Ishikawa (cell line): ENCODE data around the gene CCDC183.

ENCODE experiments used
- CEBPB ChIP-seq: IDR thresholded peaks from 2 replicates; pipeline ENCODE4 v1.6.1; 2012
- CREB1 ChIP-seq: IDR thresholded peaks from 2 replicates; pipeline ENCODE4 v1.6.1; 2012; ENCODE audit warnings: low read depth
- EGR1 ChIP-seq: IDR thresholded peaks from 2 replicates; pipeline ENCODE4 v1.6.1; 2012
- EP300 ChIP-seq: IDR thresholded peaks from 2 replicates; pipeline ENCODE4 v1.6.1; 2012; ENCODE audit warnings: borderline replicate concordance
- FOXM1 ChIP-seq: IDR thresholded peaks from 2 replicates; pipeline ENCODE4 v1.6.1; 2012; ENCODE audit warnings: low read depth, borderline replicate concordance
- NFIC ChIP-seq: IDR thresholded peaks from 2 replicates; pipeline ENCODE4 v1.6.1; 2012
- REST ChIP-seq: IDR thresholded peaks from 2 replicates; pipeline ENCODE4 v1.6.1; 2012; ENCODE audit warnings: low read depth, mild to moderate bottlenecking
- TAF1 ChIP-seq: IDR thresholded peaks from 2 replicates; pipeline ENCODE4 v1.6.1; 2012; ENCODE audit warnings: low read depth, mild to moderate bottlenecking
- TEAD4 ChIP-seq: IDR thresholded peaks from 2 replicates; pipeline ENCODE4 v1.6.1; 2012
- YY1 ChIP-seq: IDR thresholded peaks from 2 replicates; pipeline ENCODE4 v1.6.1; 2012; ENCODE audit warnings: low read depth
- ZBTB7A ChIP-seq: IDR thresholded peaks from 2 replicates; pipeline ENCODE4 v1.6.1; 2012; ENCODE audit warnings: low read depth
- TF ChIP-seq, protein P1 (sequence below): IDR thresholded peaks from 2 replicates; pipeline ENCODE4 v1.6.1; 2012

DNA sequence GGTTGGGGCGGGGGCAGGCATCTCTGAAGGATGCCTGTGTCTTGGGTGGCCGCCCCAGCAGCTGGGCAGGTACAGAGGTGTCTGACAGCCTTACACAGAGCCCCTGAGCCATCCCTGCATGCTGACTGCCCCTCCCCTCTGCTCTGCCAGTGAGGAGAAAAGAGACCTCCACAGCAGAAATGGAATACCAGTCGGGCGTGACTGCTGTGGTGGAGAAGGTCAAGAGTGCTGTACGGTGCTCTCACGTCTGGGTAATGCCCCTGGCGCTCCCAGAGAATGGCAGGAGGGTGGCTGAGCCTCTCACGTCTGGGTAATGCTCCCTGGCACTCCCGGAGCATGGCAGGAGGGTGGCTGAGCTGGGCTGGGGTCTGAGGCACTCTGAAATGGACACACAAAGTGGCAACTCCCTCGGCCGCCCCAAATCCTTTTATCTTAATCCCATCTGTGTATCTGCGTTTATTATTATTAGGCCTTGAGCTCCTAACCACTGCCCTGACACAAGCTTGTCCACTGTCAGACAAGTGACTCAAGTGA, 9.1 kb downstream of the CCDC183 start:
- TF ChIP-seq REST: no peak
- TF ChIP-seq YY1: no peak
- TF ChIP-seq, protein P1, sequence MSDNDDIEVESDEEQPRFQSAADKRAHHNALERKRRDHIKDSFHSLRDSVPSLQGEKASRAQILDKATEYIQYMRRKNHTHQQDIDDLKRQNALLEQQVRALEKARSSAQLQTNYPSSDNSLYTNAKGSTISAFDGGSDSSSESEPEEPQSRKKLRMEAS: no peak
- no peak for TF ChIP-seq TEAD4
- TF ChIP-seq EGR1: no peak
- no peak for TF ChIP-seq CREB1
- no peak for TF ChIP-seq TAF1
- no peak for TF ChIP-seq ZBTB7A
- no peak for TF ChIP-seq EP300
- no peak for TF ChIP-seq FOXM1
- no peak for TF ChIP-seq CEBPB
- TF ChIP-seq NFIC: no peak
